ENCODE results near the gene ADCY6.

ADCY6 gene

DNA sequence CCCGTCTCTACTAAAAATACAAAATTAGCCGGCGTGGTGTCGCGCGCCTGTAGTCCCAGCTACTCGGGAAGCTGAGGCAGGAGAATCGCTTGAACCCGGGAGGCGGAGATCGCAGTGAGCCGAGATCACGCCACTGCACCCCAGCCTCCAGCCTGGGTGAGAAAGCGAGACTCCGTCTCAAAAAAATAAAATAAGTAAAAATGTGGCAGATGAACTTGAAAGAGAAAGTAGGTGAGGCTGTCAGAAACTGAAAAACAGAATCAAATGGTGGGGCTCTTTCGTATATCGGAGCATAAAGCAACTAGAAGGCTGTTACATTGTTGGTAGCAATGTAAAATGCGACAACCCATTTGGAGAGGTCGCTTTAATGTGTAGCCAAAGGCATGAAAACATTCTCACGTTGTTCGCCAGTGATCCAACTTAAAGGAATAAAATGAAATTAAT lies 71.6 kb downstream of the ADCY6 start:
- TF ChIP-seq, protein P1, sequence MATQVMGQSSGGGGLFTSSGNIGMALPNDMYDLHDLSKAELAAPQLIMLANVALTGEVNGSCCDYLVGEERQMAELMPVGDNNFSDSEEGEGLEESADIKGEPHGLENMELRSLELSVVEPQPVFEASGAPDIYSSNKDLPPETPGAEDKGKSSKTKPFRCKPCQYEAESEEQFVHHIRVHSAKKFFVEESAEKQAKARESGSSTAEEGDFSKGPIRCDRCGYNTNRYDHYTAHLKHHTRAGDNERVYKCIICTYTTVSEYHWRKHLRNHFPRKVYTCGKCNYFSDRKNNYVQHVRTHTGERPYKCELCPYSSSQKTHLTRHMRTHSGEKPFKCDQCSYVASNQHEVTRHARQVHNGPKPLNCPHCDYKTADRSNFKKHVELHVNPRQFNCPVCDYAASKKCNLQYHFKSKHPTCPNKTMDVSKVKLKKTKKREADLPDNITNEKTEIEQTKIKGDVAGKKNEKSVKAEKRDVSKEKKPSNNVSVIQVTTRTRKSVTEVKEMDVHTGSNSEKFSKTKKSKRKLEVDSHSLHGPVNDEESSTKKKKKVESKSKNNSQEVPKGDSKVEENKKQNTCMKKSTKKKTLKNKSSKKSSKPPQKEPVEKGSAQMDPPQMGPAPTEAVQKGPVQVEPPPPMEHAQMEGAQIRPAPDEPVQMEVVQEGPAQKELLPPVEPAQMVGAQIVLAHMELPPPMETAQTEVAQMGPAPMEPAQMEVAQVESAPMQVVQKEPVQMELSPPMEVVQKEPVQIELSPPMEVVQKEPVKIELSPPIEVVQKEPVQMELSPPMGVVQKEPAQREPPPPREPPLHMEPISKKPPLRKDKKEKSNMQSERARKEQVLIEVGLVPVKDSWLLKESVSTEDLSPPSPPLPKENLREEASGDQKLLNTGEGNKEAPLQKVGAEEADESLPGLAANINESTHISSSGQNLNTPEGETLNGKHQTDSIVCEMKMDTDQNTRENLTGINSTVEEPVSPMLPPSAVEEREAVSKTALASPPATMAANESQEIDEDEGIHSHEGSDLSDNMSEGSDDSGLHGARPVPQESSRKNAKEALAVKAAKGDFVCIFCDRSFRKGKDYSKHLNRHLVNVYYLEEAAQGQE (IDR thresholded peaks at IDR 0.05; ENCODE audit: low read depth), result no peak
- no peak for TF ChIP-seq YY1 (IDR thresholded peaks at IDR 0.05; ENCODE audit: low read depth)

DNA sequence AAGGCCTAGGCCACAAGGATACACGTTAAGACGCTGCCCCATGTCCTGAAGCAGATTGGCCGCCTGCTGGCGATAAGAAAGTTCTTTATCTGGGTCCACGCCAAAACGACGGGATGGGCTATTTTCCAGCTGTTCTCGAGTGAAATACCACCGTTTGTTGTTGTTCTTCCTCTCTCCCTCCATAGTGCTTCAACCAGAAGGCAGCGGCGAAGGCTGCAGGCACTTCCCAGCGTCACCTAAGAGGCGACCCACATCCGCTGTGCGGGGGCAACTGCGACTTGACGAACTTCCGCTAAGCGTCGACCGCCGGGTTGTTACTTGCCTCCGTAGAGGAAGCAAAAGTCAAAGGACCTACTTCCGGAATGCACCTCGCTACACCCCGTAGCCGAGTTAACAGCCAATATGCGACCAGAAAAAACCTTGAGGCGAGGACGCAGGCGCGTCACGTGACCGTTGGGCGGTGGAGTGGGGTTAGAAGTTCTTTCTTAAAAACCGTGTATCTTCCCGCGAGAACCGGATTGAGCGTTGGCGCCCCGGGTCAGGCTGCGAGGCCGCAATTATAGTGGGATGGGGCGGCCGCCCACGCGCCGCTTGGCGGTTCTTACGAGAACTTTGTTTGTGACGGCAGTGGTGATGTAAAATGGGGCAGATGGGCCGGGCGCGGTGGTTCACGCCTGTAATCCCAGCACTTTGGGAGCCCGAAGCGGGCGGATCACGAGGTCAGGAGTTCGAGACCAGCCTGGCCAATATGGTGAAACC lies 72.2 kb downstream of the ADCY6 start, which contains the start of gene CCNT1:
Gene CCNT1 (minus strand): TSS at position 215 of the 759 bp plus-strand sequence. CDS start 32 bp downstream, at position 183.
- TF ChIP-seq YY1 (IDR thresholded peaks at IDR 0.05; ENCODE audit: low read depth) (peak; percentile 82), FOXM1 (IDR thresholded peaks at IDR 0.05; ENCODE audit: borderline replicate concordance, low read depth) (peak; percentile 69), NFIC (IDR thresholded peaks at IDR 0.05) (peak; percentile 20), TCF12 (IDR thresholded peaks at IDR 0.05; ENCODE audit: low read depth) (0 out of 2 replicates have a peak, but pooled peaks have one; percentile 65), EP300 (IDR thresholded peaks at IDR 0.05; ENCODE audit: borderline replicate concordance) (0 out of 2 replicates have a peak, but pooled peaks have one; percentile 56), RAD21 (IDR thresholded peaks at IDR 0.05; ENCODE audit: low read depth) (no peak), TEAD4 (IDR thresholded peaks at IDR 0.05) (peak; percentile 68; the same call in 1 of the 2 replicates), EGR1 (IDR thresholded peaks at IDR 0.05) (peak; percentile 97), CREB1 (IDR thresholded peaks at IDR 0.05; ENCODE audit: low read depth) (peak; percentile 91), CEBPB (IDR thresholded peaks at IDR 0.05) (peak; percentile 40; the same call in 1 of the 2 replicates), ZBTB7A (IDR thresholded peaks at IDR 0.05; ENCODE audit: low read depth) (no peak), TAF1 (IDR thresholded peaks at IDR 0.05; ENCODE audit: low read depth) (peak; percentile 67)
- TF ChIP-seq, protein P2, sequence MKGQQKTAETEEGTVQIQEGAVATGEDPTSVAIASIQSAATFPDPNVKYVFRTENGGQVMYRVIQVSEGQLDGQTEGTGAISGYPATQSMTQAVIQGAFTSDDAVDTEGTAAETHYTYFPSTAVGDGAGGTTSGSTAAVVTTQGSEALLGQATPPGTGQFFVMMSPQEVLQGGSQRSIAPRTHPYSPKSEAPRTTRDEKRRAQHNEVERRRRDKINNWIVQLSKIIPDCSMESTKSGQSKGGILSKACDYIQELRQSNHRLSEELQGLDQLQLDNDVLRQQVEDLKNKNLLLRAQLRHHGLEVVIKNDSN (IDR thresholded peaks at IDR 0.05), result peak; percentile 99
- TF ChIP-seq, protein P1 (IDR thresholded peaks at IDR 0.05; ENCODE audit: low read depth), result no peak
- TF ChIP-seq, protein P3, sequence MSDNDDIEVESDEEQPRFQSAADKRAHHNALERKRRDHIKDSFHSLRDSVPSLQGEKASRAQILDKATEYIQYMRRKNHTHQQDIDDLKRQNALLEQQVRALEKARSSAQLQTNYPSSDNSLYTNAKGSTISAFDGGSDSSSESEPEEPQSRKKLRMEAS (IDR thresholded peaks at IDR 0.05), result peak; percentile 92
